Measurements from ENCODE around the gene TECPR1.

The TECPR1 gene, protein sequence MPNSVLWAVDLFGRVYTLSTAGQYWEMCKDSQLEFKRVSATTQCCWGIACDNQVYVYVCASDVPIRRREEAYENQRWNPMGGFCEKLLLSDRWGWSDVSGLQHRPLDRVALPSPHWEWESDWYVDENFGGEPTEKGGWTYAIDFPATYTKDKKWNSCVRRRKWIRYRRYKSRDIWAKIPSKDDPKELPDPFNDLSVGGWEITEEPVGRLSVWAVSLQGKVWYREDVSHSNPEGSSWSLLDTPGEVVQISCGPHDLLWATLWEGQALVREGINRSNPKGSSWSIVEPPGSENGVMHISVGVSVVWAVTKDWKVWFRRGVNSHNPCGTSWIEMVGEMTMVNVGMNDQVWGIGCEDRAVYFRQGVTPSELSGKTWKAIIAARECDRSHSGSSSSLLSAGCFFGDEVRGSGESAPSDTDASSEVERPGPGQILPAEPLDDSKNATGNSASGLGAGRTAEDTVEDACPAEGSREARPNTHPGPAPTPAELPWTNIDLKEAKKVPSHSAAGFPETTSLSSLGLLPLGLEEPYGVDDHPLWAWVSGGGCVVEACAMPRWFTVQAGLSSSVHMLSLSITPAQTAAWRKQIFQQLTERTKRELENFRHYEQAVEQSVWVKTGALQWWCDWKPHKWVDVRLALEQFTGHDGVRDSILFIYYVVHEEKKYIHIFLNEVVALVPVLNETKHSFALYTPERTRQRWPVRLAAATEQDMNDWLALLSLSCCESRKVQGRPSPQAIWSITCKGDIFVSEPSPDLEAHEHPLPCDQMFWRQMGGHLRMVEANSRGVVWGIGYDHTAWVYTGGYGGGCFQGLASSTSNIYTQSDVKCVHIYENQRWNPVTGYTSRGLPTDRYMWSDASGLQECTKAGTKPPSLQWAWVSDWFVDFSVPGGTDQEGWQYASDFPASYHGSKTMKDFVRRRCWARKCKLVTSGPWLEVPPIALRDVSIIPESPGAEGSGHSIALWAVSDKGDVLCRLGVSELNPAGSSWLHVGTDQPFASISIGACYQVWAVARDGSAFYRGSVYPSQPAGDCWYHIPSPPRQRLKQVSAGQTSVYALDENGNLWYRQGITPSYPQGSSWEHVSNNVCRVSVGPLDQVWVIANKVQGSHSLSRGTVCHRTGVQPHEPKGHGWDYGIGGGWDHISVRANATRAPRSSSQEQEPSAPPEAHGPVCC

DNA sequence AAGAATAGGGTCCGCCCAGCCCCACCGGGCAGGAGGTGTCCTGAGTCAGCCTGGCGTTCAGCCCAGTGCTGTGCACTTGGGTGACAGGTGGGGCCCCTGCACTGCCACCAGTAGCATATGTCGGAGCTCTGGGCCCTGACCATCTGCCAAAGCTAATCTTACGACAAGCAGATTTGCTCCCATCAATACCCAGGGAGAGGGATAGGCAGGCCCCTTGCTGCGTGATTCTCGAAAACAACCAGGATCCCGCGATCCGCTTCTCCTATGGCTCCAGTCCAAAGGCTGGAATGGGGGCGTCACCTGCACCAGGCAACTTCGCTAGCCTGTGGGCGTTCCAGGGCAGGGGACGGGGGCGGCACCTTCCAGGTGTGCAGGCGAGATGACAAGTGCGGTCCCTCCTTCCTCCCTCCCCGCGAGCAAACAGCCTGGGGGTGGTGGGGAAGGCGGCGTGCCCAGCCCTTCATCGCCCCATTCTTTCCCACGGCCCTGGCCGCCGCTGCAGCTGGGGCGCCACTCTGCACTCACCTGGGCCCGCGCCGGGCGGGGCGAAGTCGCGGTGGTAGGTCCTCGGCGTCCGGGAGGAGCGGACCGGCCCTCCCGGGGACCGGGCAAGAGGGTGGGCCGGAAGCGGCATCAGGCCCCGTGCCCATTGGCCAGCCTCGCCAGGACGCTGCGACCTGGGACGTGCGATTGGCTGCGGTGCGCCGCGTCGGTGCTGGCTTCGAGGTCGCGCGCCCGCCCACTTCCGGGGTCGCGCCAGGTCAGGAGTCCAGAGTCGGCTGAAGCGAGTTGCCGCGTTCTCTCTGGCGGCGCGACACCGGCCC lies at the start of gene TECPR1:
Gene TECPR1, minus strand, starts transcription at position 632 of the 824 bp plus-strand sequence. CDS start 6,086 bp downstream, outside the sequence.
- TF ChIP-seq, protein P1, sequence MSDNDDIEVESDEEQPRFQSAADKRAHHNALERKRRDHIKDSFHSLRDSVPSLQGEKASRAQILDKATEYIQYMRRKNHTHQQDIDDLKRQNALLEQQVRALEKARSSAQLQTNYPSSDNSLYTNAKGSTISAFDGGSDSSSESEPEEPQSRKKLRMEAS (IDR thresholded peaks at IDR 0.05) = peak; percentile 59
- TF ChIP-seq TAF1 (IDR thresholded peaks at IDR 0.05; ENCODE audit: low read depth) = peak; percentile 65; the same call in 1 of the 2 replicates
- peak; percentile 49; the same call in 1 of the 2 replicates for TF ChIP-seq NFIC (IDR thresholded peaks at IDR 0.05)
- 0 out of 2 replicates have a peak, but pooled peaks have one; percentile 53 for TF ChIP-seq ZBTB7A (IDR thresholded peaks at IDR 0.05; ENCODE audit: low read depth)
- TF ChIP-seq CREB1 (IDR thresholded peaks at IDR 0.05; ENCODE audit: low read depth) = peak; percentile 77; the same call in 1 of the 2 replicates
- no peak for TF ChIP-seq RAD21 (IDR thresholded peaks at IDR 0.05; ENCODE audit: low read depth)
- peak; percentile 42 for TF ChIP-seq TCF12 (IDR thresholded peaks at IDR 0.05; ENCODE audit: low read depth)
- TF ChIP-seq, protein P2, sequence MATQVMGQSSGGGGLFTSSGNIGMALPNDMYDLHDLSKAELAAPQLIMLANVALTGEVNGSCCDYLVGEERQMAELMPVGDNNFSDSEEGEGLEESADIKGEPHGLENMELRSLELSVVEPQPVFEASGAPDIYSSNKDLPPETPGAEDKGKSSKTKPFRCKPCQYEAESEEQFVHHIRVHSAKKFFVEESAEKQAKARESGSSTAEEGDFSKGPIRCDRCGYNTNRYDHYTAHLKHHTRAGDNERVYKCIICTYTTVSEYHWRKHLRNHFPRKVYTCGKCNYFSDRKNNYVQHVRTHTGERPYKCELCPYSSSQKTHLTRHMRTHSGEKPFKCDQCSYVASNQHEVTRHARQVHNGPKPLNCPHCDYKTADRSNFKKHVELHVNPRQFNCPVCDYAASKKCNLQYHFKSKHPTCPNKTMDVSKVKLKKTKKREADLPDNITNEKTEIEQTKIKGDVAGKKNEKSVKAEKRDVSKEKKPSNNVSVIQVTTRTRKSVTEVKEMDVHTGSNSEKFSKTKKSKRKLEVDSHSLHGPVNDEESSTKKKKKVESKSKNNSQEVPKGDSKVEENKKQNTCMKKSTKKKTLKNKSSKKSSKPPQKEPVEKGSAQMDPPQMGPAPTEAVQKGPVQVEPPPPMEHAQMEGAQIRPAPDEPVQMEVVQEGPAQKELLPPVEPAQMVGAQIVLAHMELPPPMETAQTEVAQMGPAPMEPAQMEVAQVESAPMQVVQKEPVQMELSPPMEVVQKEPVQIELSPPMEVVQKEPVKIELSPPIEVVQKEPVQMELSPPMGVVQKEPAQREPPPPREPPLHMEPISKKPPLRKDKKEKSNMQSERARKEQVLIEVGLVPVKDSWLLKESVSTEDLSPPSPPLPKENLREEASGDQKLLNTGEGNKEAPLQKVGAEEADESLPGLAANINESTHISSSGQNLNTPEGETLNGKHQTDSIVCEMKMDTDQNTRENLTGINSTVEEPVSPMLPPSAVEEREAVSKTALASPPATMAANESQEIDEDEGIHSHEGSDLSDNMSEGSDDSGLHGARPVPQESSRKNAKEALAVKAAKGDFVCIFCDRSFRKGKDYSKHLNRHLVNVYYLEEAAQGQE (IDR thresholded peaks at IDR 0.05; ENCODE audit: low read depth) = no peak
- TF ChIP-seq CEBPB (IDR thresholded peaks at IDR 0.05) = no peak
- no peak for TF ChIP-seq FOXM1 (IDR thresholded peaks at IDR 0.05; ENCODE audit: borderline replicate concordance, low read depth)
- peak; percentile 74 for TF ChIP-seq EGR1 (IDR thresholded peaks at IDR 0.05)
- TF ChIP-seq, protein P3, sequence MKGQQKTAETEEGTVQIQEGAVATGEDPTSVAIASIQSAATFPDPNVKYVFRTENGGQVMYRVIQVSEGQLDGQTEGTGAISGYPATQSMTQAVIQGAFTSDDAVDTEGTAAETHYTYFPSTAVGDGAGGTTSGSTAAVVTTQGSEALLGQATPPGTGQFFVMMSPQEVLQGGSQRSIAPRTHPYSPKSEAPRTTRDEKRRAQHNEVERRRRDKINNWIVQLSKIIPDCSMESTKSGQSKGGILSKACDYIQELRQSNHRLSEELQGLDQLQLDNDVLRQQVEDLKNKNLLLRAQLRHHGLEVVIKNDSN (IDR thresholded peaks at IDR 0.05) = peak; percentile 39; the same call in 1 of the 2 replicates
- no peak for TF ChIP-seq YY1 (IDR thresholded peaks at IDR 0.05; ENCODE audit: low read depth)
- no peak; the same call in 1 of the 2 replicates for TF ChIP-seq EP300 (IDR thresholded peaks at IDR 0.05; ENCODE audit: borderline replicate concordance)
- 0 out of 2 replicates have a peak, but pooled peaks have one; percentile 3 for TF ChIP-seq TEAD4 (IDR thresholded peaks at IDR 0.05)

DNA sequence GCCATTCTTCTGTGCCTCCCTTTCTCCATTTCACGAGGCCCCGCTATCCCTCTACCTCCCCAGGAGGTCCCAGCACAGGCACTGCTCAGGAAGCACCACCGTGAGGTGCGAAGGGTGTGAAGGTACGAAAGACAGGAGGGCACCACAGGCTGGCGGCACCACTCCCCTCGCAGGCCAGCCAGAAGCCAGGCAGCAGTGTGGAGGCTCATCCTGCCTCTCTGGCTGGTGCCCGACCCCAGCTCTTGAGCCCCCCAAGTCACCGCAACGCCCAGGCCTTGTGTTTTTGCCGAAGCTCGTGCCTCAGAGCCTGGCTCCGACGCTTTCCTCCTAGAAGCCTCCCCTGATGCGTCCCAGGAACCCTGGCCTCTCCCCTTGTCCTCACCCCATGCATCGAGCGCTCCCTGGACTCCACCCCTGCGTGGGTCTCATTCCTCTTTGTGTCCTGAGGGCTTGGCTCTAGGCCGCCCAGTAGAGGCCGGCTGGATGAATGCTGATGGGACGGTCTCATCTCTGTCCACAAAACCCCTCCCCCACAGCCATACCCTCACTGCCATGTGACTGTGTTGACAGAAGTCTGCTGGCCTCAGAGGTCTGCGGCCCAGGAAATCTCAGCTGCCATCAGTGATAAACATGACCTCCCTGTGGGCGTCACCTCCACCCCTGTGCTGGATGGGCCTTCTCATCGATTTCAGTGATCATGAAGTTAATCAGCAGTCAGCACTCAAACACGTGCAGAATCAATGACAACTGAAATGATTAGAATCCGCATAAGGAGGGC lies 48.8 kb upstream of the TECPR1 start:
- no peak for TF ChIP-seq YY1 (IDR thresholded peaks at IDR 0.05; ENCODE audit: low read depth)
- no peak for TF ChIP-seq FOXM1 (IDR thresholded peaks at IDR 0.05; ENCODE audit: borderline replicate concordance, low read depth)
- TF ChIP-seq EGR1 (IDR thresholded peaks at IDR 0.05) = no peak
- TF ChIP-seq ZBTB7A (IDR thresholded peaks at IDR 0.05; ENCODE audit: low read depth) = no peak
- TF ChIP-seq TAF1 (IDR thresholded peaks at IDR 0.05; ENCODE audit: low read depth) = no peak
- TF ChIP-seq, protein P3 (IDR thresholded peaks at IDR 0.05) = no peak
- no peak for TF ChIP-seq TEAD4 (IDR thresholded peaks at IDR 0.05)
- no peak for TF ChIP-seq RAD21 (IDR thresholded peaks at IDR 0.05; ENCODE audit: low read depth)
- TF ChIP-seq, protein P1 (IDR thresholded peaks at IDR 0.05) = no peak
- no peak for TF ChIP-seq CREB1 (IDR thresholded peaks at IDR 0.05; ENCODE audit: low read depth)
- TF ChIP-seq EP300 (IDR thresholded peaks at IDR 0.05; ENCODE audit: borderline replicate concordance) = no peak
- TF ChIP-seq TCF12 (IDR thresholded peaks at IDR 0.05; ENCODE audit: low read depth) = no peak
- TF ChIP-seq, protein P2 (IDR thresholded peaks at IDR 0.05; ENCODE audit: low read depth) = no peak
- no peak for TF ChIP-seq CEBPB (IDR thresholded peaks at IDR 0.05)
- no peak for TF ChIP-seq NFIC (IDR thresholded peaks at IDR 0.05)

DNA sequence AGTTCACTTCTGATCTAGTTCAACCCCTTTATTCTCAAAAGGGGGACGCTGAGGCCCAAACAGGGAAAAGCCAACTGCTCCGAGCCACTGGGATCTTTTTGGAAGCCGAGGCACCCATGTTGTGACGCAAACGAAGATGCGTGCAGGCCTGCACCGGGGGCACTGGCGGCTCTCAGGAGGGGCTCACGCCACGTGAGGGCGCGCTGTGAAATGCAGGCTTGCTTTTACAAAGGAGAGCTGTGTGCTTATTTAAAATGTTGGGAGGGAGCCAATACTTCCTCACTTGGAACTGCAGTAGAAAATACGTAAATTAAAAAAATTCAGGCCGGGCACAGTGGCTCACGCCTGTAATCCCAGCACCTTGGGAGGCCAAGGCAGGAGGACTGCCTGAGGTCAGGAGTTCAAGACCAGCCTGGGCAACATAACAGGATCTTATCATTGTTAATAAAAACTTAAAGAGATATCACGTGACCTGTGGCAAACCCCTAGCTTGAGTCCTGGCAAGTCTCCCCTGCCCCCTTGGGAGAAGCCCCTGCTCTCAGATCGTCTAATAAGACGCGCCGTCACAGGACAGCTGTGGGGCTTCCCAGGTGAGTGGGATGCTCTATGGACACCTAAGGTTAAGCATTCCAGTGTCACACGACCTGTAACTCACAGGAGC lies 45.7 kb upstream of the TECPR1 start:
- TF ChIP-seq CREB1 (IDR thresholded peaks at IDR 0.05; ENCODE audit: low read depth) (no peak), EGR1 (IDR thresholded peaks at IDR 0.05) (no peak), YY1 (IDR thresholded peaks at IDR 0.05; ENCODE audit: low read depth) (no peak), ZBTB7A (IDR thresholded peaks at IDR 0.05; ENCODE audit: low read depth) (no peak), RAD21 (IDR thresholded peaks at IDR 0.05; ENCODE audit: low read depth) (no peak), TAF1 (IDR thresholded peaks at IDR 0.05; ENCODE audit: low read depth) (no peak), FOXM1 (IDR thresholded peaks at IDR 0.05; ENCODE audit: borderline replicate concordance, low read depth) (no peak), TEAD4 (IDR thresholded peaks at IDR 0.05) (no peak), EP300 (IDR thresholded peaks at IDR 0.05; ENCODE audit: borderline replicate concordance) (no peak), NFIC (IDR thresholded peaks at IDR 0.05) (no peak), TCF12 (IDR thresholded peaks at IDR 0.05; ENCODE audit: low read depth) (no peak), CEBPB (IDR thresholded peaks at IDR 0.05) (no peak)
- TF ChIP-seq, protein P2 (IDR thresholded peaks at IDR 0.05; ENCODE audit: low read depth) = no peak
- TF ChIP-seq, protein P1 (IDR thresholded peaks at IDR 0.05) = no peak
- TF ChIP-seq, protein P3 (IDR thresholded peaks at IDR 0.05) = no peak

Measured in Ishikawa (cell line).